Hematopoietic multipotent progenitor cell treated with erythropoietin and hydrocortisone succinate and interleukin-3 and kit ligand, for 17 days (in vitro differentiated cells): ENCODE measurements around the gene METAP1D.
A peak's percentile ranks its signal among the peaks of the same experiment; 100 is the strongest.

ENCODE experiments used
- DNase-seq: peaks from one replicate; pipeline ENCODE4 v3.0.0-alpha.2; 2015; ENCODE audit warnings: low spot score

The METAP1D gene

DNA sequence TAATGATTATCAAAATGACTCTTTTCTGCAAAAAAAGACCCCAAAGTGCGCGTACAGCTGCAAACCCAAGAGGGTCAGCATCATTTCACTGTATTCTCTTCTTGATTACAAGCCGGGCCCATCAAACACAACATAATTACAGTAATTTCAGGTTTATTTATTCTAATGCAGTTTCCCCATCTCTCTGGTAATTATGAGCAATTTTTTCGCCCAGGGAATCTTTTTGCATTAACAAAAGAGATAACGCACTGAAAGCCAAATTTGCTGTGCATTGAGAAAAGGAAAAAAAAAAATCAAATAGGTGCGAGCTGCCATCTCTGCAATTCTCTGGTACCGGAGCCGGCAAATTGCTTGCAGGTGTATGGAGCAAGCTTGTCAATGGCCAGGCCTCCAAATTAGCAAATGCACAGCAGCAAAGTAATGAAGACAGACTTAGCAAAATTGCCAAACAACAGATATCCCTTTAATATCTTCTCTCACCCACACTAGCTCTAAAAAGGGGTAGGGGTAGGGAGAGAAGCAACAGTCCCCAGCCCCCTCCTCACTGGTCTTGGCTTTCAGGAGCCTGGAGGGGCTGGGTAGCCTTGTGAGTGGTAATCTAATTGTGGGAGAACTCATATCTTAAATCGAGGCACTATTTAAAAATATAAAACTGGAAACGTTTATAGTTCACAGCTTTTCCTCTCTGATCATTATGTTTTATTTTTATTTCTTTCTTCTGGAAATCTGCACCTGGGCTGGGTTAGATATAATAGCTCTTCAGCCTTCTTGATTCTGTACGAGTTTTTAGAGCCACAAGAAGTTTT is 92.2 kb downstream of the METAP1D start:
- DNase-seq: no peak

DNA sequence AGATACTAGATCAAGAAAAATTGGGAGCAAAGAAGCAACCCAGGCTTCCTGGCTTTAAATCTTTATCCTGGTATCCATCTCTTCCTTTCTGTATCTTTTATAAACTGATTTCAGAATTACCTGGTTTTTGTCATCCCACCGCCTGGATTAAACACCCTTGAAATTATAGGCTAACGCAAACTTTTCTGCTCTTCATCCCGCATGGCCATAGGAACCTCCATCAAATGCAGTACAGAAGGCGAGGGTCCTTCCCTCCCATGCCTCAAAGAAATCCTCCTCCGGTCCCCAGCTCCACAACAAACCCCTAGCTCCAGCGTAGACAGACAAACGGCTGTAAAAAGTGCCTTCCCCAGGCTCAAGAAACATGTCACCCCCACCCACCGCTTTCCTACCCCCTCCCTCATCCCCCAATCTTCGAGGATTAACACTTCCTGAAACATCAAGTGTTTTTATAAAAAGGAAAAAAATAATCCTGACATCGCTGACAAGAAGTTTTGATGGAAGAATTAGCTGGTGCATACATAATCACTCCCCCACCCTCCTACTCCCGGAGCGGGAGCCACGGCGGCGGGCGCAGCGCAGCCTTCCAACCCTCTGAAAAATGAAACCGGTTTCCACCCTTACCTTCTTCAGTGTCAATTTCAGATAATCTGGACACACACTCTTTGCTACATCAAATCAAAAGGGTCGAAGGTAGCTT is 93.1 kb downstream of the METAP1D start:
- no peak for DNase-seq

DNA sequence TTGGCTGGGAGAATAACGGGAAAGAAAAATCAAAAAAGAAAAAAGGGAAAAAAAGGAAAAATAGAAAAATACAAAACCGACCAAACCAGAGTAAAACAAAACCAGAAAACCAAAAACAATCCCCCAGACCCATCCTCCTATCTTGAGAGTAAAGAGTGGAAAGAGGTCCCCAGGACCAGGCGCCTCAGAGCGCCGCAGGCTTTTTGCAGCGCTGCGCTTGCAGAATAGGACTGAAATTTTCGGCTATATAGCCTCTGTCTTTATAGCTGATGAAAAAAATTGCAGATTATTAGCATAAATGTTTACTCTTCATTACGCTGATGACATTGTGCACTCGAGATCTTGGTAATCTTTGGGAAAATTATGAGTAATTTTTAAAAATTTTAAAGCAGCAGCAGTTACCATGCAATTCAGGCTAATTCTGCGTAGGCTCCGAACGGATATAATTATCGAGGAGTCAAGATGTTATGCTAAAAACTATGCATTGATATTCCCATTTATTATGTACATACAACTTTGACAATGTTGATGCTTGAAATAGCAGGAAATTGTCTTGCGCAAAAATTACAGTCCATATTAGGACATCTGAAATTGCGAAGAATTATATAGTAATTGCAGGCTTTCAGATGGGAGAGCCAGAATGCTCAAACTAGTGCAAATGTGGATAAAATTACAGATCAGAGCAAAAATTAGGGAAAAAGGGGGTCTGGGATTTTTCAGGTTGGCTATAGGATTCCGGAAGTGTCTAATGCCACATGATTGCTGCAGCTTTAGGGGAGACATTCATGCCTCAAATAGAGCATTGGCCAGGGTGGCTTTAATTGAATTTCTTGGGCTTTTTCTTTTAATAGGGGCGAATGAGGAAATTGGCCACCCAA is 93.9 kb downstream of the METAP1D start:
- DNase-seq: no peak

DNA sequence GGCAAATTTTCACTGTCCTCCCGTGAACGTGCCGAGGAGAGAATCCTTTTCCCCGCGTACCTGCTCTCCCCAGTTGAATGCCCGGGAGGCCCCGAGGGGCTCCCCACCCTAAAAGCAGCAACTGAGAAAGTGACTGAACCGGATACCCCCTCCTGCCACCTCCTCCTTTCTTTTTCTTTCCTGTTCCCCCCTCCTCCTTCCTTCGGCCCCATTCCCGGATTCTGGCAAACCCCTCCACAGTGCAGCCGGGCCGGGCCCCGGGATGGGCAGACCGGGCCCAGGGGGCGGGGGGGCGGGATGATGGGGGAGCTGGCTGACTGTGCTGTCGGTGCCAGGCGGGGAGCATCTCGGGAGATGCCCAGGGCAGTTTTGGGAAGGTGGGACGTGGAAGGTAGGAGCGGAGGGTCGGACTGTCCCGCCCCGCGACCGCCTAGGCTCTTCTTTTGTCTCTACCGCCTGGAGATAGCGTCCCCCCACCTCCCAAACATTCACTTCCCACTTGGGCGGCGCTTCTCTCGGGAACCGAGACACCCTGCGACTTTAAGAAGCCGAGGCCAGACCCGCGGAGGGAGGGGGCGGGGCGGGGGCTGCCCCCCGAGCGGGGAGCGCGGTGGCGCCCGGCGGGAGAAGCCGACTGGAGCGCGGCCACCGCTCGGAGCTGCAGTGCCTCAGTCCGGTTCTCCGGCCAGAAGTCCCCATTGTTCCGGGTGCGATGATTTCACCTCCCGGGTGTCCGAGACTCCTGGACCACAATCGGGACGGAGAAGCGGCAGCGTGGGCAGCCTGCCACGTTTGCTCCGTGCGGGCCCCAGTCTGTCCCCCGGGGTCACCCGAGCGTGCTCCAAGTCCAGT is 94.8 kb downstream of the METAP1D start:
- DNase-seq: no peak

DNA sequence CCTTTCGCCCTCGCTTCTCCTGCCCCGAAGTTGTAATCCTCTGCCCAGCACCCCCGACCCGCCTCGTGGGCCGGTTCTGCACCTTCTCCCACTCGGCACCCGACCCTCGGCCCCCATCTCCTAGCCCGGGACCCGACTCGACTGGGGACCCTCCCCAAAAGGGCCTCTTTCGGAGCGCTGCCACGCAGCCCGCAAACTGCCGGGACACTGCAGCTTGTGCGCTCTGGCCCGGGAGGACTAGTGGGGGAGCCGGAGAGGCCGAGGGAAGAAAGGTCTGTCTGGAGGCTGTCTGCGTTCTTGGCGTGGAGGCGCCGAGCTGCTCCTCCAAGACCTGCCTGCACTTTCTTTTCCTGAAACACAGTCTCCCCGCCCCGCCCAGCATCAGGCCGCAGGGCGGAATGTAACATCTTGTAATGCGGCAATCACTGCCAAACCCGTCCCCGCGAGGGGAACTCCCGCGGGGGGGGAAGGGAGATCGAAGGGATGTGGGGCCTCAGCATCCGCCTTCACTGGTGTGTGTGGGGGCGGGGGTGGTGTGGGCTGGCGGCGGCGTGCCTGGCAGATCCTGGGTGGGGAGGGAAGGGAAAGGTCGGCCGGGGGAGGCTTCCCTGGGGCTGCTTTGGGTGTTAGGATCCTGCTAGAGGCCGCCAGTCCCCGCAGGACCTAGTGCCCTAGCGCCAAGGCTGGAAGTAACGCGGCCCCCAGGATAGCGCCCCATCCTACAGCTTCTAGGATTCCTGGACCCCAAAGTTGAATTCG is 95.6 kb downstream of the METAP1D start:
- peak; percentile 44 for DNase-seq

GRCh38 chr2:172095905-172096625 is 96.3 kb downstream of the METAP1D start:
- DNase-seq: no peak

GRCh38 chr2:172096626-172097547 is 97.1 kb downstream of the METAP1D start:
- no peak for DNase-seq

DNA sequence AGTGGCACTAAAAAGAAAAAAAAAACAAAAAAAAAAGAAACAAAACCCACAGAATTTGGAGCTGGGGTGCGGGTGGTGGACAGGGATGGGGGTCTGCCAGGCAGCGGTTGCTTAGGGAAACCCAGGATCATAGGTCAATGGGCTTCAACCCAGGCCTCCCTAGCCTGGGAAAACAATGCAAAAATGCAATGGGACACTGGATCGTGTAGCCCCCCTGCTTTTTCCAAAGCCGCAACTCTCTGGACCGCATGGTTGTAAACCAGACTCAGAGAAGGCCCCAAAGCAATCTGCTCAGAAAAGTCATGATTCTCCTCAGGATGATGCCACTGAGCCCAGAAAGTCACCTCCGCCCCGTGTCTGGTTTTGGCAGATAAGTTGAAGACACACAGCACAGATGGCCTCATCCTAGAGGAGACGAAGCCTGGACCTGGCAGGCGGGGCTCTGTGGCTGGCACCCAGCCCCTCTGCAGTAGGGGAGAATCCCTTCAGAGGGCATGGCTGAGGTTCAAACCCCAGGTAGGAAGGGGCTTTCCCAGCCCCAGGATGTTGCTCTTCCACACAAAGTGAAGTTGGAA is 97.9 kb downstream of the METAP1D start:
- peak; percentile 72 for DNase-seq

DNA sequence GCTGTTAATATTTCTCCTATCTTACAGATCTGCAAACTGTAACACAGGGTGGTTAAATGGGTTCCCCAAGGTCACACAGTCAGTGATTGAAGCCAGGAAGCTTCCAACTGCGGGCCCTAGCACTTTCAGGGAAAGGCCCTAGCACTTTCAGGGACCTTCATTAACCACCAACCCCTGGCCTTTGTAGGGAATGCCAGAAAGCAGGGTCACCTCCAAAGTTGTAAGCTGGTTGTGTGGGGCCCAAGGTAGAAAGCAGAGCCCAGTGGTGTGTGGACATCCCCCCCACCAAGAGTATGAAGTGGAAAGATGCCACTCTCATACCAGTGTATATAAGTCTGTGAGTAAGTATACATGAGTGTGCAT is 98.5 kb downstream of the METAP1D start:
- no peak for DNase-seq

DNA sequence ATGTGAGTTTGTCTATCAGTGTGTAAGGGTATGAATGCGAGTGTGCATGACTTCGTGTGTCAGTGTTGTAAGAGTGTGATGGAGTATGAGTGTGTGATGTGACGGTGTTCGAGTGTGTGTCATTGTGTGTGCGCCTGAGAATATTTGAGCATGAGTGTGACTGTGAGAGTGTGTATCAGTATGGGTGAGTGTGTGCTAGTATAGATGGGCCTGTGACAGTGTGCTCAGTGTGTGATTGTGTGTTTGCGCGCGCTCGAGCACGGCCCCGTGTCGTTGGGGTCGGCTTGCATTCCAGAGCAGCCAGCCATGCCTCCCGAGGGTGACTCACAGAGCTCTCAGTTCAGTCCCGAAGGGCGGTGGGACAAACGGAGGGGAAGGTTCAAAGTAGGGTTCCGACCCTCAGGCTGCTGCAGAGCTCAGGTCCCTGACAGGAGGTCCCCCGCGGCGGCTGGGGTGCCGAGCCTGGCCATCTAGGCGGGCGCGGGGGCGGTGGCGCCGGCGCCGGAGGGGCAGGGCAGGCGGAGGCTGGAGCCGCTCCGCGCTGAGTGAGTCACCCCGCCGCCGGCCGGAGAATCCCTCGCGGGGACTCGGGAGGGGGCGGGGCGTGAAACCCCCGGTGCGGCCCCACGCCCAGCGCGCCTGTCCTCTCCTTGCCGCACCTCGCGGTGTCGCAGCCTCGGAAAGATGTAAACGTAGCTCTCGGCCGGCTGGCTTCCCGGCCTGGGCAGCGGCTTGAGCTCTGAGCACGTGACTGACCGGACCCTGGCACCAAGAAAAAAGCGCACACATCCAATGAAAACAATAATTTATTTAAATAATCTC is 99.1 kb downstream of the METAP1D start:
- peak; percentile 46 for DNase-seq

DNA sequence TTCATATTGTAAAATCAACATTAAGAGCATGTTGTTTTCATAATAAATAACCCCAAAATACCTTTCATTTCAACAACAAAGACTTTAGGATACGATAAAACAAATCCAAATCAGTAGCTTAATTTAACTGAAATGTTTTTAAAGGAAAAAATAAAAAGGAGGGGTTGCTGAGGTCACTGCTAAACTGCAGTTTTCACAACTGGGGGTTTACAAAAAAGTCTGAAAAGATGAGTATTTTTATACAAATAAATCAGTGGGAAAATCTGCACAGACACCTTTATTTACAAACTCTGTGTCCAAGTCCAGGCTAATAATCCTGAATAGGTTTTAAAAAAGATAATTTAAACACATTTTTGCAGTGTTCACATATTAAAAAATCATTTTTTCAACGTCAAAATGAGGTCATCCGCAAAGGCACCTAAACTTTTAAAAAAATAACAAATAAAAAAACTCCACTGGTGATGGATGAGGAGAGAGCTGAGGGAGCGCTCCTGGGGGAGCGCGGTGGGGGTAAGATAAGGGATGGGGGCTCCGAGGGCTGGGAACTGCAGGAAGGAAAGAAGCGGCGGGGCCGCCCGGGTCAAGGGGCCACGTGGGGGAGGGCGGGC is 99.8 kb downstream of the METAP1D start:
- no peak for DNase-seq

DNA sequence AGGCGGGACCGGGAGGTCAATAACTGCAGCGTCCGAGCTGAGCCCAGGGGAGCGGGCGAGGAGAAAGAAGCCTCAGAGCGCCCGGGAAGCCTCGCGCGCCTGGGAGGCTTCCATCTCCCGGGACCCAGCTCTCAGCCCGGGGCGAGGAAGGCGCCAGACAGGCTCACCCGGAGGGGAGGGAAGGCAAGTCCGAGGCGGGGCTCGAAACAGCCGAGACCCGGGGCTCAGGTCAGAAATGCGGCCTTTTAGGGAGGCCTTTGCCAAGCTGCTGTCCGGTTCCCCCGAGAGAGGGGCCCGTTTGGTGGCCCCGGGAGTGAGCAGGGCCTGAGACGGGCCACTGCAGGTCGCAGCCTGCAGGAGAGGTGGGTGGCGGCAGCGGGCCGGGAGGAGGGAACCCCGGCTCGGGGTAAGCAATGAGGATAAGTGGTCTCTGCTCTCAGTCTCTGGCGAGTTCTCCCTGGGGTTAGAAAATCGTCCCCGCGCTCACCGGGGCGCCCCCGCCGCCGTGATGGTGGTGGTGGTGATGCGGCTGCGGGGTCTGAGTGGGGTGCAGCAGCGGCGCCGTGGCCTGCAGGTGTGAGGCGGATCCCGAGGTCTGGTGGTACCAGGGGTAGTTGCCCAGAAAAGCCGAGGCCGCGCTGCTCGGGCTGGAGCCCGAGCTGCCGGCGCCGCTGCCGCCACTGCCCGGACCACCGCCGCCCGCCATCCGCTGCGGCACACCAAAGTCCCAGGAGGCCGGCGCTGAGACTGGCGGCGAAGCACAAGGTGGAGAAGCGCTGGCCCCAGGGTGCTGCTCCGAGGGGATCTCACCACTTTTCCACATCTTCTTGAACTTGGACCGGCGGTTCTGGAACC is 100.6 kb downstream of the METAP1D start:
- DNase-seq: no peak

DNA sequence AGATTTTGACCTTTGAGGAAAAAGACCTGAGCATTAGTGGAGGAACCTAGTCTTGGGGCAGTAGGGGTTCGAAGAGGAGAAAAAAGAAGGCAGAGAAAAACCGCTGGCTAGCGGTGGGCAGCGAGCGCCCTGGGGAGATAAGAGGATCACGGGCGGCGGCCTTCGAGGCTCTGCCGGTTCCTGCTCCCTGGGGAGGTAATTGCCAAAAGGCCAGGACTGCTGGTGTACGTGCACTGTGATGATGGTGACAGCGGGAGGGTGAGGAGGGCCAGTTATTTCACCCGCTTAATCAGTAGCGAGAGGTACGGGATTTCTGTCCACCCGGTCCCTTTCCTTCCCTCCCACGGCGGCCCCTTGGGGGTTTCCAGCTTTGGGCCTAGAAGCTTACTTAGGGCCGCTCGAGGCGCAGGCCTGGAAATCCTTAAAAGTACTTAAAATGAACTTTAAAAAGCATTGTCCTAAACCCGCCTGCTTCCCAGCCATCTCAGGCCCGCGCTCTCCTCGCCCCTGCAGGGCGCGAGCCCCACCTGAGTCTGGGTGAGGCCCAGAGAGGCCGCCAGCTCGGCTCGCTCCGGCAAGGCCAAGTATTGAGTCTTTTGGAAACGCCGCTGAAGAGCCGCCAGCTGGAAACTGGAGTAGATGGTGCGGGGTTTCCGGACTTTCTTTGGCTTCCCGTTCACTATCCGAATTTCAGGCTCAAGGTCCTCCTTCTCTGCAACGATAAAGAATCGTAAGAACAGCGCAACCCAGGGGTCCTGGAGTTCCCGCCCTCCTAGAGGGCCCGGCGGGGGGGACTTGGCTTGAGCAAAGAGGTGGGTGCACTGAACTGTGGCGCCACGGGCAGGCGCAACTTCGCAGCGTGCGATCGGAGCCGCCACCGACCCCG is 101.4 kb downstream of the METAP1D start:
- DNase-seq: no peak

DNA sequence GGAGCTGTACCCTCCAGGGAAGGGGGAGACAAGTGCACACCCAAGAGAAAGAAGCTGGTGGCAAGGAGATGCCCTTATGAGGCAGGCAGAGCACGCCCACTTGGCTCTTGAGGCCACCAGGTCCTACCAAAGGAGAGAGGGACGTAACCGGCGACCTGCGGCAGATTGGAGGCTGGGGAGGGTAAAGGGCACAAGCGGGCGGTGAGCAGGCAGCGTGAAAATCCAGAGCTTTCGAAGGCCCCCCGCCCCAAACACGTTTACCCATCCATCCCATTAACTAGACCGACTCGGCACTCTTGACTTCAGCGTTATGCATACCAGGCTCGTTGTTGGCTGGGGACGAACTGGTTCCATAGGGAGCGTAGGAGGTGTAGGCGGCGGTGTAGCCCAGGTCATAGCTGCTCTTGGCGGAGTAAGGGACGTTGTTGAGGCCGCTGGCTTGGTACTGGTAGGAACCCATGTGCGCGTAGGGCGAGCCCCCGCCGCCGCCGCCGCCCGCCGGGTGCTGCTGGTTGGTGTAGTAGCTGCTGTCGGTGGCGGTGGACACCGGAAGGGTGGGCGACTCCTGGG is 102.2 kb downstream of the METAP1D start:
- no peak for DNase-seq
